GM12878 (cell line): ENCODE data around the gene OSBPL3. TPM values are rescaled to one million over a fixed set of nuclear protein-coding genes. Genes with fewer than 3 reads are reported as not detected.

Experiments
- ATAC-seq: fragments of 200-7000 bp; cut with Tn5 transposase; 3 replicates; pipeline ENCODE4 v1.9.1; 2020; ENCODE audit warnings: mild to moderate bottlenecking, moderate library complexity
- BruUV-seq: library from RNA; stranded (reverse); fragments of 400-500 nt; replicated peaks from 2 replicates; lab custom pipeline; 2021; lab: Mats Ljungman, UMichigan
- CTCF ChIA-PET: fragments of 300-600 bp; sonication (Branson Sonifier 250); formaldehyde crosslinking; extraction: SDS; loops from one replicate; lab custom pipeline; 2021; ENCODE audit warnings: inconsistent platforms; lab: Yijun Ruan, JAX
- POLR2A ChIA-PET: fragments of 350-600 bp; formaldehyde crosslinking; extraction: SDS; loops from one replicate; lab custom pipeline; 2021; ENCODE audit warnings: inconsistent platforms; lab: Charles Lee
- RAD21 ChIA-PET: fragments of 300-600 bp; sonication (Branson Sonifier 250); formaldehyde crosslinking; loops from one replicate; lab custom pipeline; 2023; ENCODE audit warnings: antibody characterized with exemption; ENCODE audit not compliant: unreplicated experiment; lab: Charles Lee
- SMC1A ChIA-PET: fragments of 300-600 bp; sonication (Branson Sonifier 250); formaldehyde crosslinking; loops from one replicate; lab custom pipeline; 2023; ENCODE audit not compliant: unreplicated experiment, uncharacterized antibody; lab: Charles Lee
- DNase-seq: peaks from one replicate; pipeline ENCODE4 v3.0.0-alpha.2; 2011; ENCODE audit warnings: low read depth, low spot score
- FAIRE-seq: peaks from 3 replicates; lab custom pipeline; 2011; peaks lifted over from hg19 to GRCh38; lab: Jason Lieb, UNC
- H2AFZ ChIP-seq: 2 replicates; pipeline ENCODE4 v1.6.0; 2011; ENCODE audit warnings: low read depth, low read length, control low read depth; ENCODE audit not compliant: control insufficient read depth
- H3K27ac ChIP-seq: 2 replicates; pipeline ENCODE4 v1.5.1; 2011; ENCODE audit warnings: control low read depth; ENCODE audit not compliant: control insufficient read depth, insufficient read depth
- H3K27me3 ChIP-seq, 2 experiments: replicated peaks in 1 of 2; 2 replicates each; pipeline versions ENCODE4 v1.6.0 to v1.6.1; 2011; ENCODE audit warnings: low read length in 1 of 2; ENCODE audit not compliant: control insufficient read depth in 2 of 2, insufficient read depth in 2 of 2
- H3K36me3 ChIP-seq, 2 experiments: 2 replicates each; pipeline ENCODE4 v1.5.1; 2011; ENCODE audit warnings: low read length in 1 of 2; ENCODE audit not compliant: control insufficient read depth in 2 of 2, insufficient read depth in 2 of 2
- H3K4me1 ChIP-seq: 2 replicates; pipeline ENCODE4 v1.6.1; 2011; ENCODE audit warnings: mild to moderate bottlenecking, low read length, moderate library complexity, mixed read lengths; ENCODE audit not compliant: control insufficient read depth, insufficient read depth
- H3K4me2 ChIP-seq: 2 replicates; pipeline ENCODE4 v1.6.0; 2011; ENCODE audit warnings: control low read depth; ENCODE audit not compliant: control insufficient read depth, insufficient read depth
- H3K4me3 ChIP-seq: fragments of 200-600 bp; sonication (generic); 2 replicates; pipeline ENCODE4 v1.5.1; 2016
- H3K79me2 ChIP-seq: 2 replicates; pipeline ENCODE4 v1.6.0; 2011; ENCODE audit warnings: low read length; ENCODE audit not compliant: control insufficient read depth, insufficient read depth
- H3K9ac ChIP-seq: 2 replicates; pipeline ENCODE4 v1.8.0; 2011; ENCODE audit warnings: low read length, control low read depth, mixed read lengths; ENCODE audit not compliant: control insufficient read depth, insufficient read depth
- H3K9me3 ChIP-seq: replicated peaks from 3 replicates; pipeline ENCODE4 v1.5.1; 2011; ENCODE audit warnings: mild to moderate bottlenecking, low read length; ENCODE audit not compliant: control insufficient read depth, insufficient read depth
- H4K20me1 ChIP-seq: 2 replicates; pipeline ENCODE4 v1.6.0; 2011; ENCODE audit not compliant: control insufficient read depth, insufficient read depth
- CBFB ChIP-seq: IDR thresholded peaks from 2 replicates; pipeline ENCODE4 v1.6.1; 2016; ENCODE audit warnings: antibody characterized with exemption, low read depth
- EED ChIP-seq: sonication (generic); IDR thresholded peaks from 2 replicates; pipeline ENCODE4 v1.6.1; 2016; ENCODE audit warnings: antibody characterized with exemption, low read depth
- ETV6 ChIP-seq, 2 experiments: fragments of 450-650 bp in 1 of 2; IDR thresholded peaks in 1 of 2; conservative IDR thresholded peaks in 1 of 2; 2 replicates each; pipeline ENCODE4 v1.6.1; 2014; ENCODE audit warnings: antibody characterized with exemption in 1 of 2, borderline replicate concordance in 1 of 2, low read depth in 1 of 2, mild to moderate bottlenecking in 1 of 2, moderate library complexity in 1 of 2
- MTA3 ChIP-seq: IDR thresholded peaks from 2 replicates; pipeline ENCODE4 v1.6.1; 2012; ENCODE audit warnings: low read length, inconsistent platforms, borderline replicate concordance
- ZNF207 ChIP-seq: fragments of 450-650 bp; IDR thresholded peaks from 2 replicates; pipeline ENCODE4 v1.6.1; 2014; ENCODE audit warnings: antibody characterized with exemption, mild to moderate bottlenecking, borderline replicate concordance
- WGBS: methylation state at CpG from one replicate; pipeline ENCODE4 v1.1.6; 2016; ENCODE audit warnings: low lambda C conversion rate; ENCODE audit not compliant: insufficient replicate concordance, insufficient coverage; ENCODE audit errors: missing lambda C conversion rate; 5-methylcytosine and 5-hydroxymethylcytosine counted together
- in situ Hi-C: fragments of 300-500 bp; cut with MboI; formaldehyde crosslinking; loops from 9 replicates; pipeline ENCODE4 v1.14.3; 2018; ENCODE audit warnings: mixed read lengths
- intact Hi-C: fragments of 100-400 bp; cut with micrococcal nuclease; formaldehyde crosslinking; loops from one replicate; pipeline ENCODE4 v1.14.2; 2022; ENCODE audit not compliant: unreplicated experiment
- polyA plus RNA-seq, 11 experiments: library from polyadenylated mRNA; depleted of rRNA in 4 of 11; unstranded in 6 of 11; stranded (reverse) in 5 of 11; fragments of >200 nt; fragmentation: Nextera tagmentation in 4 of 11; fragmentation: Illumina TruSeq in 1 of 11; extraction: Ambion mirVana in 4 of 11; extraction: Trizol in 1 of 11; gene quantifications; 1 replicate in 1 of 11; 2 replicates in 10 of 11; pipeline versions ENCODE4 v1.2.1 to v1.2.3, GENCODE V29; 2011 to 2016; ENCODE audit warnings: inconsistent platforms in 2 of 11, missing spikeins in 2 of 11, low read depth in 1 of 11
- total RNA-seq, 4 experiments: library from RNA; depleted of rRNA in 3 of 4; stranded (reverse); fragments of >200 nt in 3 of 4; fragmentation: Illumina TruSeq in 1 of 4; extraction: Trizol in 1 of 4; gene quantifications; 2 replicates each; pipeline versions ENCODE4 v1.2.1 to v1.2.3, GENCODE V29; 2013 to 2021
- TF ChIP-seq, protein P1 (sequence below): fragments of 450-650 bp; formaldehyde crosslinking; IDR thresholded peaks from 2 replicates; pipeline ENCODE4 v1.4.0; 2022; ENCODE audit warnings: mild to moderate bottlenecking, moderate library complexity

OSBPL3 gene
- total and polyA plus RNA-seq, 10 of the 15 experiments (the other 5 are each of a cell fraction or from before 2014, with no cell fraction given) = 6.1 to 46.6 (median 27.0) TPM

DNA sequence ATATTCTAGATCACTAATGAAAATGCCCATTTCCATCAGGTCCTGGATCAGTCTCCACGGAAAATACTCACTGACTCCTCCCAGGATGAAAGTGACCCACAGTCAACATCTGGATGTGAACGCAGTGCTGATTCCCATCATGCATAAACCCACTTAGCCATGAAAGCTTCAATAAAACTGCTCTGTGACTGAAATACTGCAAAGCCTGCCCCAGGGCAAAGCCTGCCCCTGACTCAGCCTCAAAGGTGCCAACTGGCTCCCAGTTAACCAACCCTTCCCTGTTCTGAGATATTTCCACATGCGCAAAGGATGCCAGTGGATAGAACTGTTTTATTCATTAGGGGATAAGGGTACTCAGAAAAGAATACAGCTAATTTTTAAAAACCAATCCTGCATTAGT, 24.0 kb downstream of the OSBPL3 start:
- peaks cover 4% of the 10 kb centered on the region; the same call in 1 of the 2 replicates for H3K4me1 ChIP-seq
- FAIRE-seq (no peak), DNase-seq (no peak), ATAC-seq (no peak)
- no peaks in the 10 kb centered on the region for H3K36me3 ChIP-seq
- ChIA-PET CTCF (interaction anchor here (1.2 to 3.2 kb wide), 3 partner anchors 10 to 87 kb away, joined by 3 to 9 read pairs (median 3); no protein-coding TSS in a partner anchor), RAD21 (interaction anchor here (0.8 to 1.1 kb wide), 2 partner anchors 11 to 22 kb away, joined by 3 to 4 read pairs; no protein-coding TSS in a partner anchor), POLR2A (interaction anchor here (0.6 kb wide), 1 partner anchor 47 kb away, joined by 7 read pairs; no protein-coding TSS in a partner anchor), SMC1A (interaction anchor here (0.8 to 1.3 kb wide), 4 partner anchors 9 to 51 kb away, joined by 4 to 6 read pairs (median 4); no protein-coding TSS in a partner anchor)
- intact Hi-C loops = no loop called here
- H4K20me1 ChIP-seq = no peaks in the 10 kb centered on the region
- H3K27me3 ChIP-seq = no peaks in the 10 kb centered on the region
- no peaks in the 10 kb centered on the region for H3K9me3 ChIP-seq
- in situ Hi-C loops = no loop called here
- no peak overlapping the region for H3K4me2 ChIP-seq
- 100% methylated on average over 3 of the region's 3 CpGs for WGBS
- TF ChIP-seq ETV6 (conservative IDR thresholded peaks at IDR 0.05 in 1 of 2, IDR thresholded peaks at IDR 0.05 in 1 of 2; ENCODE audit: borderline replicate concordance in 1 of 2, low read depth in 1 of 2) (no peak), MTA3 (no peak), ZNF207 (no peak), CBFB (no peak), EED (no peak)
- TF ChIP-seq, protein P1, sequence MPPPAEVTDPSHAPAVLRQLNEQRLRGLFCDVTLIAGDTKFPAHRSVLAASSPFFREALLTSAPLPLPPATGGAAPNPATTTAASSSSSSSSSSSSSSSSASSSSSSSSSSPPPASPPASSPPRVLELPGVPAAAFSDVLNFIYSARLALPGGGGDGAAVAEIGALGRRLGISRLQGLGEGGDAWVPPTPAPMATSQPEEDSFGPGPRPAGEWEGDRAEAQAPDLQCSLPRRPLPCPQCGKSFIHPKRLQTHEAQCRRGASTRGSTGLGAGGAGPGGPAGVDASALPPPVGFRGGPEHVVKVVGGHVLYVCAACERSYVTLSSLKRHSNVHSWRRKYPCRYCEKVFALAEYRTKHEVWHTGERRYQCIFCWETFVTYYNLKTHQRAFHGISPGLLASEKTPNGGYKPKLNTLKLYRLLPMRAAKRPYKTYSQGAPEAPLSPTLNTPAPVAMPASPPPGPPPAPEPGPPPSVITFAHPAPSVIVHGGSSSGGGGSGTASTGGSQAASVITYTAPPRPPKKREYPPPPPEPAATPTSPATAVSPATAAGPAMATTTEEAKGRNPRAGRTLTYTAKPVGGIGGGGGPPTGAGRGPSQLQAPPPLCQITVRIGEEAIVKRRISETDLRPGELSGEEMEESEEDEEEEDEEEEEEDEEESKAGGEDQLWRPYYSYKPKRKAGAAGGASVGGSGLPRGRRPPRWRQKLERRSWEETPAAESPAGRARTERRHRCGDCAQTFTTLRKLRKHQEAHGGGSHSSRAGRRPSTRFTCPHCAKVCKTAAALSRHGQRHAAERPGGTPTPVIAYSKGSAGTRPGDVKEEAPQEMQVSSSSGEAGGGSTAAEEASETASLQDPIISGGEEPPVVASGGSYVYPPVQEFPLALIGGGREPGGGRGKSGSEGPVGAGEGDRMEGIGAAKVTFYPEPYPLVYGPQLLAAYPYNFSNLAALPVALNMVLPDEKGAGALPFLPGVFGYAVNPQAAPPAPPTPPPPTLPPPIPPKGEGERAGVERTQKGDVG (CRISPR knock-in tag) = no peak
- no peak overlapping the region for H2AFZ ChIP-seq
- H3K9ac ChIP-seq = no peak overlapping the region
- BruUV-seq = no TSS peak
- no peak overlapping the region for H3K27ac ChIP-seq
- H3K4me3 ChIP-seq = no peak overlapping the region
- peaks cover 83% of the 10 kb centered on the region for H3K79me2 ChIP-seq
